Muscle of leg (tissue), 11 donors: ENCODE measurements around the gene LEPROT. TPM values are rescaled to one million over a fixed set of nuclear protein-coding genes. Genes with fewer than 3 reads are reported as not detected.

Experiments
- DNase-seq: peaks from one replicate; pipeline ENCODE4 v3.0.0; 2013
- H3K27ac ChIP-seq: one replicate; pipeline ENCODE4 v1.5.1; 2013; ENCODE audit warnings: mild to moderate bottlenecking, low read length, control low read depth
- H3K27me3 ChIP-seq: one replicate; pipeline ENCODE4 v1.6.1; 2013; ENCODE audit warnings: low read length; ENCODE audit not compliant: control insufficient read depth, insufficient read depth
- H3K36me3 ChIP-seq: one replicate; pipeline ENCODE4 v1.6.1; 2013; ENCODE audit warnings: low read length; ENCODE audit not compliant: control insufficient read depth, insufficient read depth
- H3K4me1 ChIP-seq: one replicate; pipeline ENCODE4 v1.6.1; 2013; ENCODE audit warnings: low read length; ENCODE audit not compliant: control insufficient read depth, insufficient read depth
- H3K4me3 ChIP-seq: one replicate; pipeline ENCODE4 v1.5.1; 2013; ENCODE audit warnings: low read length, control low read depth
- H3K9me3 ChIP-seq: replicated peaks from 2 replicates; pipeline ENCODE4 v1.6.1; 2013; ENCODE audit warnings: low read depth, low read length; ENCODE audit not compliant: control insufficient read depth
- WGBS: methylation state at CpG from one replicate; pipeline ENCODE4 v1.1.5; 2013; ENCODE audit warnings: missing lambda C conversion rate; ENCODE audit not compliant: insufficient coverage; 5-methylcytosine and 5-hydroxymethylcytosine counted together
- polyA plus RNA-seq, 8 donors: library from polyadenylated mRNA; unstranded; fragments of 120-200 nt; gene quantifications; one replicate each; pipeline versions ENCODE4 v1.2.1 to v1.2.3, GENCODE V29; 2013; ENCODE audit warnings: inconsistent platforms in 1 of 8, low replicate concordance in 1 of 8; ENCODE audit not compliant: insufficient read length in 8 of 8, insufficient read depth in 1 of 8
- total RNA-seq: library from RNA; stranded (reverse); fragments of 120-200 nt; gene quantifications from one replicate; pipeline ENCODE4 v1.2.4, GENCODE V29; 2013

The LEPROT gene
- total and polyA plus RNA-seq, 9 donors, result 45.0 to 65.8 (median 52.2) TPM

GRCh38 chr1:65470766-65471165 lies 50.3 kb downstream of the LEPROT start:
- no peaks in the 10 kb centered on the region for H3K9me3 ChIP-seq
- peak overlapping the region; percentile 3 for H3K27ac ChIP-seq
- 17% methylated on average over 1 of the region's 1 CpG for WGBS
- peaks cover 4% of the 10 kb centered on the region for H3K4me1 ChIP-seq
- no peaks in the 10 kb centered on the region for H3K36me3 ChIP-seq
- DNase-seq, result no peak
- no peaks in the 10 kb centered on the region for H3K27me3 ChIP-seq
- H3K4me3 ChIP-seq, result no peak overlapping the region

GRCh38 chr1:65471213-65471833 lies 50.9 kb downstream of the LEPROT start:
- no peaks in the 10 kb centered on the region for H3K27me3 ChIP-seq
- H3K27ac ChIP-seq, result peak overlapping the region; percentile 3
- no CpG with 5 or more reads among the region's 2 CpGs for WGBS
- DNase-seq, result peak; percentile 60
- no peaks in the 10 kb centered on the region for H3K9me3 ChIP-seq
- H3K36me3 ChIP-seq, result no peaks in the 10 kb centered on the region
- no peak overlapping the region for H3K4me3 ChIP-seq
- H3K4me1 ChIP-seq, result peaks cover 4% of the 10 kb centered on the region

GRCh38 chr1:65471861-65472332 lies 51.4 kb downstream of the LEPROT start:
- peaks cover 4% of the 10 kb centered on the region for H3K4me1 ChIP-seq
- no peaks in the 10 kb centered on the region for H3K27me3 ChIP-seq
- H3K27ac ChIP-seq, result no peak overlapping the region
- no peak overlapping the region for H3K4me3 ChIP-seq
- peak; percentile 73 for DNase-seq
- no peaks in the 10 kb centered on the region for H3K9me3 ChIP-seq
- WGBS, result no CpG with 5 or more reads among the region's 4 CpGs
- no peaks in the 10 kb centered on the region for H3K36me3 ChIP-seq

GRCh38 chr1:65476327-65476726 lies 55.9 kb downstream of the LEPROT start:
- H3K4me3 ChIP-seq, result no peak overlapping the region
- no peak for DNase-seq
- H3K27me3 ChIP-seq, result no peaks in the 10 kb centered on the region
- H3K9me3 ChIP-seq, result no peaks in the 10 kb centered on the region
- no peaks in the 10 kb centered on the region for H3K4me1 ChIP-seq
- no CpG with 5 or more reads among the region's 3 CpGs for WGBS
- H3K36me3 ChIP-seq, result no peaks in the 10 kb centered on the region
- H3K27ac ChIP-seq, result no peak overlapping the region

GRCh38 chr1:65477414-65478378 lies 57.2 kb downstream of the LEPROT start:
- no peak overlapping the region for H3K27ac ChIP-seq
- DNase-seq, result no peak

GRCh38 chr1:65478379-65479026 lies 58.0 kb downstream of the LEPROT start:
- WGBS, result no CpG with 5 or more reads among the region's 3 CpGs
- peak; percentile 35 for DNase-seq
- no peaks in the 10 kb centered on the region for H3K4me1 ChIP-seq
- H3K4me3 ChIP-seq, result no peak overlapping the region
- no peaks in the 10 kb centered on the region for H3K27me3 ChIP-seq
- H3K27ac ChIP-seq, result no peak overlapping the region
- no peaks in the 10 kb centered on the region for H3K9me3 ChIP-seq
- H3K36me3 ChIP-seq, result no peaks in the 10 kb centered on the region

More at GRCh38 chr1:65477414-65478378, 57.2 kb downstream of the LEPROT start:
- Histone ChIP-seq H3K36me3 (no peaks in the 10 kb centered on the region), H3K4me1 (no peaks in the 10 kb centered on the region), H3K27me3 (no peaks in the 10 kb centered on the region), H3K4me3 (no peak overlapping the region), H3K9me3 (no peaks in the 10 kb centered on the region)
- WGBS, result no CpG with 5 or more reads among the region's 2 CpGs

- Histone ChIP-seq H3K27ac (no peak overlapping the region), H3K4me1 (no peaks in the 10 kb centered on the region), H3K27me3 (no peaks in the 10 kb centered on the region), H3K4me3 (no peak overlapping the region), H3K9me3 (no peaks in the 10 kb centered on the region), H3K36me3 (no peaks in the 10 kb centered on the region)
- DNase-seq, result no peak
- 100% methylated on average over 1 of the region's 4 CpGs for whole genome bisulfite sequencing
These were observed 59.2 kb downstream of the LEPROT start for GRCh38 chr1:65479554-65480204.

- Histone ChIP-seq H3K27ac (no peak overlapping the region), H3K27me3 (no peaks in the 10 kb centered on the region), H3K4me3 (no peak overlapping the region), H3K4me1 (no peaks in the 10 kb centered on the region), H3K36me3 (no peaks in the 10 kb centered on the region), H3K9me3 (no peaks in the 10 kb centered on the region)
- no peak for DNase-seq
- 14% methylated on average over 1 of the region's 4 CpGs for WGBS
These were observed 60.4 kb downstream of the LEPROT start for GRCh38 chr1:65480684-65481405.

- H3K27me3 ChIP-seq, result no peaks in the 10 kb centered on the region
- H3K4me1 ChIP-seq, result no peaks in the 10 kb centered on the region
- H3K36me3 ChIP-seq, result no peaks in the 10 kb centered on the region
- no peak for DNase-seq
- no peak overlapping the region for H3K4me3 ChIP-seq
- no peaks in the 10 kb centered on the region for H3K9me3 ChIP-seq
- WGBS, result 93% methylated on average over 3 of the region's 8 CpGs
- H3K27ac ChIP-seq, result no peak overlapping the region
These were observed 63.7 kb downstream of the LEPROT start for GRCh38 chr1:65483993-65484754.
